Iris pigment epithelial cell (primary cell): ENCODE results near the gene MACROH2A1.
"Not testable (repeated sequence)": the region's sequence is repeated elsewhere in the genome, so short reads cannot be mapped to it uniquely, and the experiment has no call there.

Experiments
- DNase-seq: peaks from one replicate; pipeline ENCODE4 v3.0.0-alpha.2; 2011; ENCODE audit warnings: low read depth

MACROH2A1 gene

GRCh38 chr5:135376961-135377624 lies 21.9 kb downstream of the MACROH2A1 start:
- DNase-seq: no peak

- no peak for DNase-seq
Measured at GRCh38 chr5:135375040-135375793, 23.8 kb downstream of the MACROH2A1 start.

- no peak for DNase-seq
Measured at GRCh38 chr5:135373736-135374515, 25.1 kb downstream of the MACROH2A1 start.

- no peak for DNase-seq
Measured at GRCh38 chr5:135372654-135373381, 26.2 kb downstream of the MACROH2A1 start.

- peak; percentile 57 for DNase-seq
Measured at GRCh38 chr5:135371622-135372232, 27.3 kb downstream of the MACROH2A1 start.

- no peak for DNase-seq
Measured at GRCh38 chr5:135369952-135370351, 29.1 kb downstream of the MACROH2A1 start.

GRCh38 chr5:135367554-135367953 lies 31.5 kb downstream of the MACROH2A1 start:
- no peak for DNase-seq

- no peak for DNase-seq
Measured at GRCh38 chr5:135367076-135367475, 32.0 kb downstream of the MACROH2A1 start.

GRCh38 chr5:135365281-135365680 lies 33.8 kb downstream of the MACROH2A1 start:
- no peak for DNase-seq

- DNase-seq: no peak
Measured at GRCh38 chr5:135364421-135365262, 34.4 kb downstream of the MACROH2A1 start.

GRCh38 chr5:135363342-135363741 lies 35.7 kb downstream of the MACROH2A1 start:
- not testable (repeated sequence) for DNase-seq

- no peak for DNase-seq
Measured at GRCh38 chr5:135362102-135362501, 36.9 kb downstream of the MACROH2A1 start.

- no peak for DNase-seq
Measured at GRCh38 chr5:135360278-135361274, 38.5 kb downstream of the MACROH2A1 start.

GRCh38 chr5:135359374-135360165 lies 39.5 kb downstream of the MACROH2A1 start:
- DNase-seq: peak; percentile 40

- no peak for DNase-seq
Measured at GRCh38 chr5:135357685-135358084, 41.3 kb downstream of the MACROH2A1 start.

- peak; percentile 92 for DNase-seq
Measured at GRCh38 chr5:135356522-135357318, 42.3 kb downstream of the MACROH2A1 start.

GRCh38 chr5:135355169-135355568 lies 43.9 kb downstream of the MACROH2A1 start:
- DNase-seq: no peak
